Measurements from ENCODE around the gene ZNF487. TPM values are rescaled to one million over a fixed set of nuclear protein-coding genes. Genes with fewer than 3 reads are reported as not detected.
A peak's percentile ranks its signal among the peaks of the same experiment; 100 is the strongest.

ZNF487 gene
- total and polyA plus RNA-seq, 2 of the 4 experiments (the other 2 are of a cell fraction): 1.7 to 2.7 TPM

DNA sequence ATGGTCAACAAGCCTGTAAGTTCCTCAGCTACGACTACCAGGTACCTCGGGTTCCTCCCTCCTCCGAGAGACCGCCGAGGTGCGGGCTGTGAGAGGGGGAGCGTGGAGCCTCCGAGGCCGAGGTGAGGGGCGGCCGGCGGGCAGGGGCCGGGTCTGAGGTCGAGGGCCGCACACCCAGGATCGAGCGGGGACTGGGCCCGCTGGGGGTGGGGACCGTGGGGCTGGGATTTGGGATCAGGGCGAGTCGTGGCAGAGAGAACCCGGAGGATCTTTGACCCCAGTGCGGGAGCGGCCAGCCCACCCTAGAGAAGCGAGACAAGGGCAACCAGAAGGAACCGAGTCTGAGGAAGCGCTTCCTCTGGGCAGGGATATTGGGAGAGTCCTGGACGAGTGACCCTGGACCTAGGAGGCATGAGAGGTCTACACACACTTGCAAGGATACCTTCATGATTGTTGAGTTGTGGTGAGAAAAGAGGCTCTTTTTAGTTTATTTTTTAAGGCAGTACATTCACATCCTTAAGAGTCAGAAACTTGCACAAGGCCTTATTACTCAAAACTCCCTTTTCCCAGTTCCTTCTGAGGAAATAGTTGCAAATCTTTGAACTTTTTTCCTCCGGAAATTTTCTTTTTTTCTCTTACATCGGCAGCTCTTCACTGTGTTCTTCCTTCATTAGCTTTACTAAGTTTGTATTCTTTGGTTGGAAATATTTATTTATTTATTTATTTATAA lies 395 bp downstream of the ZNF487 start:
- H2AK5ac ChIP-seq (ENCODE audit: low read depth, low read length): no peak overlapping the region
- no peak overlapping the region for H3K18ac ChIP-seq (ENCODE audit: low read depth, low read length)
- no peaks in the 10 kb centered on the region for H3K4me1 ChIP-seq (ENCODE audit: control insufficient read depth, insufficient read depth, low read length)
- H4K8ac ChIP-seq (ENCODE audit: low read depth in 2 of 2, low read length in 2 of 2): peak overlapping the region; percentile 20 to 75; a peak in 2 of 4 replicates
- ChIA-PET POLR2A (ENCODE audit: unreplicated experiment) (no interaction called here), CTCF (no interaction called here)
- H3K27me3 ChIP-seq (ENCODE audit: control insufficient read depth, insufficient read depth, low read length): no peaks in the 10 kb centered on the region
- no peak overlapping the region for H3K4ac ChIP-seq (ENCODE audit: low read depth, low read length)
- H4K20me1 ChIP-seq (ENCODE audit: insufficient read depth, low read length): no peaks in the 10 kb centered on the region
- no peak overlapping the region for H3K14ac ChIP-seq (replicated peaks; ENCODE audit: low read depth, low read length)
- H3K9me1 ChIP-seq (ENCODE audit: insufficient read depth, low read length): no peaks in the 10 kb centered on the region; the same call in 1 of the 2 replicates
- peak overlapping the region; percentile 92 for H3K4me2 ChIP-seq (ENCODE audit: low read depth, low read length)
- H3K4me3 ChIP-seq (ENCODE audit: insufficient read depth, low read depth, low read length): peak overlapping the region; percentile 98
- no peak overlapping the region for H3K56ac ChIP-seq (ENCODE audit: extremely low read depth, insufficient read depth, low read length)
- DNase-seq: no peak
- dilution Hi-C loops (cut with HindIII; ENCODE audit: low sequenced_read_pairs, unreplicated experiment) (no loop called here), in situ Hi-C loops (cut with MboI; ENCODE audit: low sequenced_read_pairs) (no loop called here), intact Hi-C loops (cut with micrococcal nuclease) (loop anchor here (1.0 to 2.0 kb wide), 2 partner anchors 28 to 41 kb away; partner anchors contain the start of gene HNRNPF)
- H2BK5ac ChIP-seq (ENCODE audit: low read depth, low read length, poor library complexity, severe bottlenecking): no peak overlapping the region
- no peak overlapping the region for H4K5ac ChIP-seq (ENCODE audit: low read depth, low read length)
- H2BK15ac ChIP-seq (ENCODE audit: low read depth, low read length): no peak overlapping the region; the same call in 2 of the 3 replicates
- no peak overlapping the region for H4K91ac ChIP-seq (ENCODE audit: insufficient read depth, low read depth, low read length)
- H2AFZ ChIP-seq (replicated peaks; ENCODE audit: low read length, poor library complexity): peak overlapping the region; percentile 100
- TF ChIP-seq RAD21 (IDR thresholded peaks at IDR 0.05; ENCODE audit: low read length): no peak
- TF ChIP-seq CEBPB (IDR thresholded peaks at IDR 0.05; ENCODE audit: low read depth, low read length): peak; percentile 27; the same call in 1 of the 2 replicates
- peak; percentile 11 for ATAC-seq (ENCODE audit: low read depth)
- peak overlapping the region; percentile 35 for H3K9ac ChIP-seq (ENCODE audit: low read depth, low read length)
- H3K36me3 ChIP-seq (ENCODE audit: control insufficient read depth, insufficient read depth, low read length): no peaks in the 10 kb centered on the region
- no peak overlapping the region for H2BK120ac ChIP-seq (ENCODE audit: low read depth, low read length)
- no TSS peak for BruUV-seq (replicated peaks)
- H3K9me3 ChIP-seq (ENCODE audit: control insufficient read depth, insufficient read depth, low read length): no peaks in the 10 kb centered on the region
- H3K23ac ChIP-seq (ENCODE audit: low read depth, low read length): 0 out of 2 replicates have a peak overlapping the region, but pooled peaks have one; percentile 11
- WGBS, 2 experiments (ENCODE audit: extremely low coverage in 2 of 2, insufficient read length in 1 of 2): 2% methylated on average over 6 of the region's 30 CpGs; no CpG with 5 or more reads in 1 of the 2 experiments
- H2BK20ac ChIP-seq (ENCODE audit: low read depth, low read length): no peak overlapping the region
- H2AK9ac ChIP-seq (replicated peaks; ENCODE audit: low read depth, low read length, poor library complexity): peak overlapping the region; percentile 75
- H3K27ac ChIP-seq (ENCODE audit: insufficient read depth, low read length): no peak overlapping the region; the same call in 1 of the 2 replicates
- H3K79me1 ChIP-seq (ENCODE audit: low read depth in 1 of 2, low read length in 2 of 2): peaks cover 12 to 16% of the 10 kb centered on the region in 2 experiments; a peak in 3 of 4 replicates

Measured in IMR-90 (cell line).